ENCODE results near the gene RPA3.

Gene RPA3

GRCh38 chr7:7718492-7718891, at the start of gene RPA3:
Gene RPA3, minus strand, starts transcription at chr7:7718607. Its CDS starts 78,189 bp downstream, at chr7:7640418.
- no peak for DNase-seq

GRCh38 chr7:7766671-7767070, 48.3 kb upstream of the RPA3 start:
- no peak for DNase-seq

- DNase-seq: no peak
Observed at GRCh38 chr7:7765422-7765821, 47.0 kb upstream of the RPA3 start.

GRCh38 chr7:7764520-7765396, 46.4 kb upstream of the RPA3 start:
- DNase-seq: no peak

- DNase-seq: no peak
Observed at GRCh38 chr7:7761974-7762779, 43.8 kb upstream of the RPA3 start.

- no peak for DNase-seq
Observed at GRCh38 chr7:7761340-7761973, 43.0 kb upstream of the RPA3 start.

GRCh38 chr7:7757576-7757975, 39.2 kb upstream of the RPA3 start:
- DNase-seq: no peak

- DNase-seq: no peak
Observed at GRCh38 chr7:7756577-7756976, 38.2 kb upstream of the RPA3 start.

- no peak for DNase-seq
Observed at GRCh38 chr7:7751243-7752092, 33.1 kb upstream of the RPA3 start.

GRCh38 chr7:7750571-7751242, 32.3 kb upstream of the RPA3 start:
- DNase-seq: no peak

- DNase-seq: no peak
Observed at GRCh38 chr7:7746458-7746857, 28.1 kb upstream of the RPA3 start.

- no peak for DNase-seq
Observed at GRCh38 chr7:7745966-7746365, 27.6 kb upstream of the RPA3 start.

GRCh38 chr7:7745258-7745657, 26.9 kb upstream of the RPA3 start:
- DNase-seq: no peak

GRCh38 chr7:7742223-7742622, 23.8 kb upstream of the RPA3 start:
- no peak for DNase-seq

- DNase-seq: no peak
Observed at GRCh38 chr7:7740037-7740355, 21.6 kb upstream of the RPA3 start.

GRCh38 chr7:7739204-7740036, 21.0 kb upstream of the RPA3 start:
- no peak for DNase-seq

- no peak for DNase-seq
Observed at GRCh38 chr7:7738622-7739021, 20.2 kb upstream of the RPA3 start.

GRCh38 chr7:7738177-7738576, 19.8 kb upstream of the RPA3 start:
- no peak for DNase-seq

- no peak for DNase-seq
Observed at GRCh38 chr7:7737674-7738073, 19.3 kb upstream of the RPA3 start.

- no peak for DNase-seq
Observed at GRCh38 chr7:7736671-7737070, 18.3 kb upstream of the RPA3 start.

- DNase-seq: no peak
Observed at GRCh38 chr7:7732621-7733281, 14.3 kb upstream of the RPA3 start.

All from NCI-H187 treated with DMSO at 0.1 percent for 48 hours (cell line).